ENCODE measurements around the gene IL4R. TPM values are rescaled to one million over a fixed set of nuclear protein-coding genes. Genes with fewer than 3 reads are reported as not detected.
"Not testable (repeated sequence)": the region's sequence is repeated elsewhere in the genome, so short reads cannot be mapped to it uniquely, and the experiment has no call there.

The IL4R gene
- polyA plus RNA-seq, 1 donor, result 12.1 TPM

- DNase-seq, result no peak
Measured at GRCh38 chr16:27315333-27316037, 1.7 kb downstream of the IL4R start.

GRCh38 chr16:27316038-27316680 lies 2.4 kb downstream of the IL4R start:
- no peak for DNase-seq

GRCh38 chr16:27317320-27317719 lies 3.5 kb downstream of the IL4R start:
- DNase-seq, result no peak

- DNase-seq, result no peak
Measured at GRCh38 chr16:27317738-27318391, 4.1 kb downstream of the IL4R start.

GRCh38 chr16:27318392-27319256 lies 4.8 kb downstream of the IL4R start:
- peak; percentile 45 for DNase-seq

GRCh38 chr16:27319257-27319965 lies 5.6 kb downstream of the IL4R start:
- no peak for DNase-seq

- no peak for DNase-seq
Measured at GRCh38 chr16:27320261-27321012, 6.7 kb downstream of the IL4R start.

GRCh38 chr16:27321013-27321915 lies 7.5 kb downstream of the IL4R start:
- DNase-seq, result no peak

- DNase-seq, result no peak
Measured at GRCh38 chr16:27322858-27323780, 9.3 kb downstream of the IL4R start.

GRCh38 chr16:27323781-27324561 lies 10.2 kb downstream of the IL4R start:
- DNase-seq, result no peak

- no peak for DNase-seq
Measured at GRCh38 chr16:27324851-27325301, 11.1 kb downstream of the IL4R start.

- DNase-seq, result no peak
Measured at GRCh38 chr16:27325736-27326135, 12.0 kb downstream of the IL4R start.

GRCh38 chr16:27326251-27326650 lies 12.5 kb downstream of the IL4R start:
- no peak for DNase-seq

GRCh38 chr16:27326738-27327585 lies 13.2 kb downstream of the IL4R start:
- peak; percentile 55 for DNase-seq

- no peak for DNase-seq
Measured at GRCh38 chr16:27327586-27327915, 13.8 kb downstream of the IL4R start.

GRCh38 chr16:27328937-27329336 lies 15.2 kb downstream of the IL4R start:
- DNase-seq, result no peak

GRCh38 chr16:27329376-27330079 lies 15.8 kb downstream of the IL4R start:
- DNase-seq, result not testable (repeated sequence)

Data from hindlimb muscle (tissue), 1 donor.